ENCODE results near the gene PPP1R27. TPM values are rescaled to one million over a fixed set of nuclear protein-coding genes. Genes with fewer than 3 reads are reported as not detected.

Gene PPP1R27
- total and polyA plus RNA-seq, 9 of the 15 experiments (the other 6 are each of a cell fraction or from before 2014, with no cell fraction given) = 0.29 to 6.9 (median 1.5) TPM; not detected in 2

DNA sequence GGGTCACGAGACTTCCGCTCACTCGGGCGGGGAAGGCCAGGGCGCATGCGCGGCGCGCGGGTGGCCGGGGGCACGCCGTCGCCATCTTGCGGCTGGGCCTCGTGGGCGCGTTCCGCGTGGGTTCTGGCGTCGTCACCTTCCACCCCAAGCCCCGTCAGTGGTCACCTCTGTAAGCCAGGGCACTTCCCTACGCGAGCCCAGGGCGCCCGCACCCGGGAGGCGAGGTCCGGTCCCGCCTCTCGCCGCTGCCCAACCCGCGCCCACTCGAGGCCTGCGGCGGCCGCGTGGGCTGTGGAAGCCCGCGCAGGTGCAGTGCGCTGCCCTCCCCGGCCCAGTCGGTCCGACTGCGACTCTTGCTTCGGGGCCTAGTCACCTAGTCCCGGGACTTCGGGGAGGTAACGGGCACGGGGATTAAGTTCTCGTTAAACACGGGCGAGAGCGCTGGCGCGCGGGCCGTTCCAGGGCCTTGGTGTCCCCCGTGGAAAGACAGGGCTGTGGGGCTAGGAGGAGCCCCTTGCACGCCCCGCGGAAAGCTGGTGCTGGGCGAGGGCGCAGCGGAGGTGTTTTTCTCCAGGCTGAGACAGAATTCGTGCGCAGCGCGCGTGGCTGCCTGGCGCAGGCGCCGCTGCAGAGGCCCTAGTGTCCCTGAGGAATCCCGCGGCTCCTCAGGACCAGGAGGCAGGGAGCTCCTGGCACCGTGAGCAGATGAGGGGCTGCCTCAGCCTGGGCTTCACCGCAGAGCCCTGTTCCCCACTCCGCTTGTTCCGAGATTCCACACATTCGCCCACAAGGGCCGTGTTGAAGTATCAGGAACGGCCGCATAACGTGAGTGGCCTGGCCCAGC is 36.8 kb upstream of the PPP1R27 start (continued):
- TF ChIP-seq, protein P1, sequence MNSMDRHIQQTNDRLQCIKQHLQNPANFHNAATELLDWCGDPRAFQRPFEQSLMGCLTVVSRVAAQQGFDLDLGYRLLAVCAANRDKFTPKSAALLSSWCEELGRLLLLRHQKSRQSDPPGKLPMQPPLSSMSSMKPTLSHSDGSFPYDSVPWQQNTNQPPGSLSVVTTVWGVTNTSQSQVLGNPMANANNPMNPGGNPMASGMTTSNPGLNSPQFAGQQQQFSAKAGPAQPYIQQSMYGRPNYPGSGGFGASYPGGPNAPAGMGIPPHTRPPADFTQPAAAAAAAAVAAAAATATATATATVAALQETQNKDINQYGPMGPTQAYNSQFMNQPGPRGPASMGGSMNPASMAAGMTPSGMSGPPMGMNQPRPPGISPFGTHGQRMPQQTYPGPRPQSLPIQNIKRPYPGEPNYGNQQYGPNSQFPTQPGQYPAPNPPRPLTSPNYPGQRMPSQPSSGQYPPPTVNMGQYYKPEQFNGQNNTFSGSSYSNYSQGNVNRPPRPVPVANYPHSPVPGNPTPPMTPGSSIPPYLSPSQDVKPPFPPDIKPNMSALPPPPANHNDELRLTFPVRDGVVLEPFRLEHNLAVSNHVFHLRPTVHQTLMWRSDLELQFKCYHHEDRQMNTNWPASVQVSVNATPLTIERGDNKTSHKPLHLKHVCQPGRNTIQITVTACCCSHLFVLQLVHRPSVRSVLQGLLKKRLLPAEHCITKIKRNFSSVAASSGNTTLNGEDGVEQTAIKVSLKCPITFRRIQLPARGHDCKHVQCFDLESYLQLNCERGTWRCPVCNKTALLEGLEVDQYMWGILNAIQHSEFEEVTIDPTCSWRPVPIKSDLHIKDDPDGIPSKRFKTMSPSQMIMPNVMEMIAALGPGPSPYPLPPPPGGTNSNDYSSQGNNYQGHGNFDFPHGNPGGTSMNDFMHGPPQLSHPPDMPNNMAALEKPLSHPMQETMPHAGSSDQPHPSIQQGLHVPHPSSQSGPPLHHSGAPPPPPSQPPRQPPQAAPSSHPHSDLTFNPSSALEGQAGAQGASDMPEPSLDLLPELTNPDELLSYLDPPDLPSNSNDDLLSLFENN (IDR thresholded peaks at IDR 0.05; ENCODE audit: low read depth in 2 of 2, low read length in 2 of 2) = 0 out of 4 replicates have a peak, but pooled peaks of 1 of the 2 experiments have one; percentile 26
- peak; percentile 53 for TF ChIP-seq NFIC (IDR thresholded peaks at IDR 0.05)
- TF ChIP-seq, protein P2, sequence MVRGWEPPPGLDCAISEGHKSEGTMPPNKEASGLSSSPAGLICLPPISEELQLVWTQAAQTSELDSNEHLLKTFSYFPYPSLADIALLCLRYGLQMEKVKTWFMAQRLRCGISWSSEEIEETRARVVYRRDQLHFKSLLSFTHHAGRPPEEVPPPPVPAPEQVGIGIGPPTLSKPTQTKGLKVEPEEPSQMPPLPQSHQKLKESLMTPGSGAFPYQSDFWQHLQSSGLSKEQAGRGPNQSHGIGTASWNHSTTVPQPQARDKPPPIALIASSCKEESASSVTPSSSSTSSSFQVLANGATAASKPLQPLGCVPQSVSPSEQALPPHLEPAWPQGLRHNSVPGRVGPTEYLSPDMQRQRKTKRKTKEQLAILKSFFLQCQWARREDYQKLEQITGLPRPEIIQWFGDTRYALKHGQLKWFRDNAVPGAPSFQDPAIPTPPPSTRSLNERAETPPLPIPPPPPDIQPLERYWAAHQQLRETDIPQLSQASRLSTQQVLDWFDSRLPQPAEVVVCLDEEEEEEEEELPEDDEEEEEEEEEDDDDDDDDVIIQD (CRISPR knock-in tag; IDR thresholded peaks at IDR 0.05) = no peak
- no peak; the same call in 1 of the 2 replicates for TF ChIP-seq TAF15 (IDR thresholded peaks at IDR 0.05; ENCODE audit: low read depth, low read length)
- peak; percentile 68 for TF ChIP-seq HCFC1 (IDR thresholded peaks at IDR 0.05; ENCODE audit: low read depth, low read length)
- peak; percentile 49; the same call in 1 of the 2 replicates for TF ChIP-seq DMBX1 (CRISPR knock-in tag; IDR thresholded peaks at IDR 0.05; ENCODE audit: borderline replicate concordance)
- TF ChIP-seq, protein P3, sequence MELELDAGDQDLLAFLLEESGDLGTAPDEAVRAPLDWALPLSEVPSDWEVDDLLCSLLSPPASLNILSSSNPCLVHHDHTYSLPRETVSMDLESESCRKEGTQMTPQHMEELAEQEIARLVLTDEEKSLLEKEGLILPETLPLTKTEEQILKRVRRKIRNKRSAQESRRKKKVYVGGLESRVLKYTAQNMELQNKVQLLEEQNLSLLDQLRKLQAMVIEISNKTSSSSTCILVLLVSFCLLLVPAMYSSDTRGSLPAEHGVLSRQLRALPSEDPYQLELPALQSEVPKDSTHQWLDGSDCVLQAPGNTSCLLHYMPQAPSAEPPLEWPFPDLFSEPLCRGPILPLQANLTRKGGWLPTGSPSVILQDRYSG (tag; conservative IDR thresholded peaks at IDR 0.05; ENCODE audit: low read depth) = peak; percentile 67
- peak; percentile 75 for TF ChIP-seq POLR2A (conservative IDR thresholded peaks at IDR 0.05)
- TF ChIP-seq NR1H2 (CRISPR knock-in tag; IDR thresholded peaks at IDR 0.05) = peak; percentile 83; the same call in 1 of the 2 replicates
- 0 out of 2 replicates have a peak, but pooled peaks have one; percentile 65 for TF ChIP-seq ZNF644 (tag; IDR thresholded peaks at IDR 0.05; ENCODE audit: low read depth)
- peak; percentile 30; the same call in 1 of the 2 replicates for TF ChIP-seq GTF2E2 (tag; IDR thresholded peaks at IDR 0.05)
- TF ChIP-seq PRPF4 (IDR thresholded peaks at IDR 0.05; ENCODE audit: insufficient read depth, low read depth, low read length, poor library complexity, severe bottlenecking) = peak; percentile 74
- no peak for TF ChIP-seq POU5F1 (IDR thresholded peaks at IDR 0.05; ENCODE audit: borderline replicate concordance, low read depth, low read length, partially characterized antibody)
- TF ChIP-seq SP1 (CRISPR knock-in tag; IDR thresholded peaks at IDR 0.05) = peak; percentile 62; the same call in 1 of the 2 replicates
- TF ChIP-seq FOXP1 (CRISPR knock-in tag; IDR thresholded peaks at IDR 0.05) = peak; percentile 95
- TF ChIP-seq ZNF384 (IDR thresholded peaks at IDR 0.05; ENCODE audit: low read depth, low read length) = no peak
- peak; percentile 96; the same call in 1 of the 2 replicates for TF ChIP-seq ZC3H4 (CRISPR knock-in tag; IDR thresholded peaks at IDR 0.05; ENCODE audit: borderline replicate concordance)
- TF ChIP-seq, protein P4, sequence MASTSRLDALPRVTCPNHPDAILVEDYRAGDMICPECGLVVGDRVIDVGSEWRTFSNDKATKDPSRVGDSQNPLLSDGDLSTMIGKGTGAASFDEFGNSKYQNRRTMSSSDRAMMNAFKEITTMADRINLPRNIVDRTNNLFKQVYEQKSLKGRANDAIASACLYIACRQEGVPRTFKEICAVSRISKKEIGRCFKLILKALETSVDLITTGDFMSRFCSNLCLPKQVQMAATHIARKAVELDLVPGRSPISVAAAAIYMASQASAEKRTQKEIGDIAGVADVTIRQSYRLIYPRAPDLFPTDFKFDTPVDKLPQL (IDR thresholded peaks at IDR 0.05; ENCODE audit: extremely low read depth, insufficient read length) = no peak
- TF ChIP-seq FOXM1 (IDR thresholded peaks at IDR 0.05; ENCODE audit: low read depth) = no peak
- peak; percentile 94 for TF ChIP-seq FOXM1 (CRISPR knock-in tag; IDR thresholded peaks at IDR 0.05; ENCODE audit: low read depth)
- no peak for TF ChIP-seq ZNF133 (CRISPR knock-in tag; IDR thresholded peaks at IDR 0.05)
